ENCODE measurements around the gene TMEM225B. TPM values are rescaled to one million over a fixed set of nuclear protein-coding genes. Genes with fewer than 3 reads are reported as not detected.

The TMEM225B gene
- total RNA-seq, 1 experiment from 2014 or later, result 1.3 TPM

- H3K27me3 ChIP-seq (replicated peaks; ENCODE audit: insufficient read depth, low read depth, low read length, poor library complexity), result no peaks in the 10 kb centered on the region
- intact Hi-C loops (cut with micrococcal nuclease; ENCODE audit: unreplicated experiment), result no loop called here
- H3K9me3 ChIP-seq (ENCODE audit: low read depth, low read length, poor library complexity, severe bottlenecking), result no peaks in the 10 kb centered on the region
- no peak for DNase-seq (ENCODE audit: low spot score)
- H3K27ac ChIP-seq (ENCODE audit: low read depth, low read length, poor library complexity, severe bottlenecking), result peak overlapping the region; percentile 97
- H3K36me3 ChIP-seq (ENCODE audit: insufficient read depth, low read length, poor library complexity, severe bottlenecking), result peaks cover 28% of the 10 kb centered on the region
- no TSS peak for BruUV-seq (replicated peaks)
- peak overlapping the region; percentile 98 for H3K4me3 ChIP-seq (ENCODE audit: low read depth, low read length, poor library complexity, severe bottlenecking)
- peaks cover 3% of the 10 kb centered on the region for H3K4me1 ChIP-seq (ENCODE audit: insufficient read depth, low read length, poor library complexity, severe bottlenecking)
- ChIA-PET POLR2A (ENCODE audit: low non-redundant PET) (no interaction called here), CTCF (no interaction called here)
- no peak for TF ChIP-seq CTCF (conservative IDR thresholded peaks at IDR 0.05; ENCODE audit: low read depth, low read length)
- TF ChIP-seq EZH2 (IDR thresholded peaks at IDR 0.05; ENCODE audit: borderline replicate concordance, low read depth, low read length, poor library complexity, severe bottlenecking), result no peak
Measured at GRCh38 chr7:99557196-99557607, 40.9 kb upstream of the TMEM225B start.

GRCh38 chr7:99557940-99558305 is 40.1 kb upstream of the TMEM225B start:
- ChIA-PET POLR2A (ENCODE audit: low non-redundant PET) (interaction anchor here (0.6 kb wide), 1 partner anchor 149 kb away, joined by 3 read pairs; the partner anchor contains the start of gene BUD31), CTCF (interaction anchor here (0.6 kb wide), 1 partner anchor 30 kb away, joined by 14 read pairs; no protein-coding TSS in a partner anchor)
- no peak for DNase-seq (ENCODE audit: low spot score)
- H3K4me3 ChIP-seq (ENCODE audit: low read depth, low read length, poor library complexity, severe bottlenecking), result peak overlapping the region; percentile 98
- H3K27me3 ChIP-seq (replicated peaks; ENCODE audit: insufficient read depth, low read depth, low read length, poor library complexity), result no peaks in the 10 kb centered on the region
- TF ChIP-seq CTCF (conservative IDR thresholded peaks at IDR 0.05; ENCODE audit: low read depth, low read length) (no peak), EZH2 (IDR thresholded peaks at IDR 0.05; ENCODE audit: borderline replicate concordance, low read depth, low read length, poor library complexity, severe bottlenecking) (no peak)
- no peaks in the 10 kb centered on the region for H3K9me3 ChIP-seq (ENCODE audit: low read depth, low read length, poor library complexity, severe bottlenecking)
- no TSS peak for BruUV-seq (replicated peaks)
- H3K4me1 ChIP-seq (ENCODE audit: insufficient read depth, low read length, poor library complexity, severe bottlenecking), result peaks cover 3% of the 10 kb centered on the region
- intact Hi-C loops (cut with micrococcal nuclease; ENCODE audit: unreplicated experiment), result no loop called here
- peaks cover 35% of the 10 kb centered on the region for H3K36me3 ChIP-seq (ENCODE audit: insufficient read depth, low read length, poor library complexity, severe bottlenecking)
- peak overlapping the region; percentile 97 for H3K27ac ChIP-seq (ENCODE audit: low read depth, low read length, poor library complexity, severe bottlenecking)

- POLR2A ChIA-PET (ENCODE audit: low non-redundant PET), result interaction anchor here (0.6 kb wide), 1 partner anchor 150 kb away, joined by 3 read pairs; the partner anchor contains the start of gene BUD31
- peaks cover 40% of the 10 kb centered on the region for H3K36me3 ChIP-seq (ENCODE audit: insufficient read depth, low read length, poor library complexity, severe bottlenecking)
- TF ChIP-seq EZH2 (IDR thresholded peaks at IDR 0.05; ENCODE audit: borderline replicate concordance, low read depth, low read length, poor library complexity, severe bottlenecking) (no peak), CTCF (conservative IDR thresholded peaks at IDR 0.05; ENCODE audit: low read depth, low read length) (no peak)
- BruUV-seq (replicated peaks), result no TSS peak
- CTCF ChIA-PET, result interaction anchor here (0.6 kb wide), 1 partner anchor 30 kb away, joined by 14 read pairs; no protein-coding TSS in a partner anchor
- H3K27me3 ChIP-seq (replicated peaks; ENCODE audit: insufficient read depth, low read depth, low read length, poor library complexity), result no peaks in the 10 kb centered on the region
- peak within 1 kb of the TSS; percentile 97 for H3K27ac ChIP-seq (ENCODE audit: low read depth, low read length, poor library complexity, severe bottlenecking)
- peaks cover 3% of the 10 kb centered on the region for H3K4me1 ChIP-seq (ENCODE audit: insufficient read depth, low read length, poor library complexity, severe bottlenecking)
- DNase-seq (ENCODE audit: low spot score), result peak; percentile 98
- intact Hi-C loops (cut with micrococcal nuclease; ENCODE audit: unreplicated experiment), result no loop called here
- no peaks in the 10 kb centered on the region for H3K9me3 ChIP-seq (ENCODE audit: low read depth, low read length, poor library complexity, severe bottlenecking)
- H3K4me3 ChIP-seq (ENCODE audit: low read depth, low read length, poor library complexity, severe bottlenecking), result peak within 1 kb of the TSS; percentile 98
Measured at GRCh38 chr7:99558306-99559174, 39.5 kb upstream of the TMEM225B start, which contains the start of gene ZNF655. Gene ZNF655, plus strand, starts transcription at chr7:99558642. Its CDS starts 1,918 bp downstream, at chr7:99560560.
